NCI-H226 (cell line): ENCODE measurements around the gene C11orf68.
"Not testable (repeated sequence)": the region's sequence is repeated elsewhere in the genome, so short reads cannot be mapped to it uniquely, and the experiment has no call there.

Source experiments
- DNase-seq: peaks from one replicate; pipeline ENCODE4 v3.0.0-alpha.2; 2015

C11orf68 gene

DNA sequence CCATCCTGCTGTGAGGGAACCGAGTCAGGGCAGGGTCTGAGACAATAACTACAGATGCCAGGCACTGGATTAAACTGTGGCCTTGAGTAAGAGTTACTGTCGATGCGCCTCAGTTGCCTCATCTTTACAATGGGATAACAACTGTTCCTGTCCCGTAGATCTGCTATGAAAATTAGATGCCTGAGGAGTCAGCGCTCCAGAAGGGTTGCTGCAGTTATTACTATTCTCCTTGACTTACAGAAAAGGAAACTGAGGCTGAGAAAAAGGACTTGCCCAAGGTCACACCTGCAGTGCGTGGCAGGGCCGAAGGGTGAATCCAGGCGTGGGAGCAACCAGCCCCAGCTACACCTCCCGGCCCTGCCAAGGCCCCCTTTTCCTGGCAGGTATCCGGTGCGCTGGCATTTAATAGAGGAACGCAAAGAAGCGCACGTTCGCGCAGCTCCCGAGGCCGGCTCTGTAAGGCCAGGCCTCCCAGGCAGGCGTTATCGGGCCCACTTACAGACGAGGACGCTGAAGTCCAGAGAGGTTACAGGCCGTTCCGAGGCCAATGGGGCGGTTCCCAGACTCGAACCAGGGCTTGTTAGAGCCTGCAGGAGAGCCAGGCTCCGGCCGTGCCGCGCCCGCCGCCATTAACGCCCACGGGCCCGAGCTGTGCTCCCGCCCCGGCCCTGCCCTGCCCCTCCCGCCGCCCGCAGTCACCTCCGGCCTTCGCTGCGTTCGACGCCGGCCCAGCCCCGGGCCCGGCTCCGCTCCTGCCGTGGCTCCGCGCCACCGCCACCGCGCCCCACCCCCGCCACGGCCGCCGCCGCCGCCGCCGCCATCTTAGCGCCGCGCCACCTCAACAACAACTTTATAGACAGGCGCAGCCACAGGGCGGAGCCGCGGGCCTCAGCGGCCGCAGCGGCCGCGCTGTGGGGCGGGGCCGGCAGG, at the start of gene C11orf68:
Gene C11orf68, minus strand, starts transcription at position 852 of the 930 bp plus-strand sequence. Its CDS starts 31 bp downstream, at position 821.
- peak; percentile 59 for DNase-seq

- DNase-seq: no peak
Measured at GRCh38 chr11:65967329-65967934, 48.6 kb upstream of the C11orf68 start.

GRCh38 chr11:65965986-65966762, 47.3 kb upstream of the C11orf68 start:
- DNase-seq: no peak

- DNase-seq: no peak
Measured at GRCh38 chr11:65964906-65965305, 46.0 kb upstream of the C11orf68 start.

- no peak for DNase-seq
Measured at GRCh38 chr11:65962141-65962564, 43.3 kb upstream of the C11orf68 start.

DNA sequence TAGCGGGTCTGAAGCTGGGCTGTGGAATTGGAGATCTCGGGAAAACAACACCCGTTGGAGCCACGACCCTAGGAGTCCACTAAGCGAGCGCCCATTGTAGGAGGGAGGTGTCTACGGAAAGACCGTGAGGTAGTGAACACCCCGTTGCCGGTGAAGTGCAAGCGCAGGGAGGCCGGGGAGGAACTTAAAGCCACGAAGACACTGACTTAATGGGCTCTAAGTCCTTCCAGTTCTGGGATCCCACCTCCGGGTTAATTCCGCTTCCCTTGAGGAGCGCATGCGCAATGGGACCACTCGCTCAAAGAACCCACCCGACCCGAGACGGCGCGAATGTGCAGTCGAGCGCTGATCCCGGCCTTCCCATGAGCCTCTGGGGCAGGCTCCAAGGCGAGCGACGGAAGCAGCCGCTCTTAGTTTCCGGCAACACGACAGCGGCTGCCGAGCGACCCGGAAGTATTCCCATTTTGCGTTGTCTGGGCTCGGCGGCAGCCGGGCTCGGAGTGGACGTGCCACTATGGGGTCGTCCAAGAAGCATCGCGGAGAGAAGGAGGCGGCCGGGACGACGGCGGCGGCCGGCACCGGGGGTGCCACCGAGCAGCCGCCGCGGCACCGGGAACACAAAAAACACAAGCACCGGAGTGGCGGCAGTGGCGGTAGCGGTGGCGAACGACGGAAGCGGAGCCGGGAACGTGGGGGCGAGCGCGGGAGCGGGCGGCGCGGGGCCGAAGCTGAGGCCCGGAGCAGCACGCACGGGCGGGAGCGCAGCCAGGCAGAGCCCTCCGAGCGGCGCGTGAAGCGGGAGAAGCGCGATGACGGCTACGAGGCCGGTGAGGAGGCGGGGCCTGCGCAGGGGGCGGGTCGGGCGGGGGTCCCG, 42.6 kb upstream of the C11orf68 start, which contains the start of gene SART1:
Gene SART1, plus strand, starts transcription at position 468 of the 874 bp plus-strand sequence. Its CDS starts 47 bp downstream, at position 515.
- DNase-seq: peak; percentile 98

DNA sequence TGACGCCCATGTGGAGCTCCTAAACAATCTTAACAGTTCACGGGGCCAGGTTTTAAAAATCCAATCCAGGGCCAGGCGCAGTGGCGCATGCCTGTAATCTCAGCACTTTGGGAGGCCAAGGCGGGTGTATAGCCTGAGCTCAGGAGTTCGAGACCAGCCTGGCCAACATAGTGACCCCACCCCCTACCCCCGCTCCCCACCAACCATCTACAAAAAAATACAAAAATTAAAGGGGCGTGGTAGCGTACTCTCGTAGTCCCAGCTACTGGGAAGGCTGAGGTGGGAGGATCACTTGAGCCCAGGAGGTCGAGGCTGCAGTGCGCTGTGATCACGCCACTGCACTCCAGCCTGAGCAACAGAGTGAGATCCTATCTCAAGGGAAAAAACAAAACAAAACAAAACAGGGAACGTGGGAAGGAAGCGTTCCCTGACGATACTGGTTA, 42.0 kb upstream of the C11orf68 start:
- no peak for DNase-seq

GRCh38 chr11:65958774-65959420, 40.0 kb upstream of the C11orf68 start:
- no peak for DNase-seq

- no peak for DNase-seq
Measured at GRCh38 chr11:65958291-65958690, 39.4 kb upstream of the C11orf68 start.

DNA sequence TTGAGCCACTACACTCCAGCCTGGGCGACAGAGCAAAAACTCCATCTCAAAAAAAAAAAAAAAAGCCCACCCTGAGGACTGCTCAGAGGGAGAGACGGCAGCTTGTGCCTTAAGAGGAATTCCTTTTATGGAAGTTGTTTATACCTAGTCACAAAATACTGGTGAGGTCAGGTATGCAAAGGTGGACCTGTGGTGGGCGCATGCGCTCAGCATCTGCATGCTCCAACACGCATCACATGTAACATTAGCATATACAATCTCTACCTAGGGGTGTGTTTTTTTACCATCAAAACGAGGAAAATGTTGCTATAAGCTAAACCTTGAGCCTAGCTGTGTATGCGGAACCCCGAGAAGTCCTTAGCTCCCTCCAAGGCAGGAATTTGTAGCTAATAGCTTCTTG, 35.9 kb upstream of the C11orf68 start:
- no peak for DNase-seq

- DNase-seq: no peak
Measured at GRCh38 chr11:65953471-65953870, 34.6 kb upstream of the C11orf68 start.

DNA sequence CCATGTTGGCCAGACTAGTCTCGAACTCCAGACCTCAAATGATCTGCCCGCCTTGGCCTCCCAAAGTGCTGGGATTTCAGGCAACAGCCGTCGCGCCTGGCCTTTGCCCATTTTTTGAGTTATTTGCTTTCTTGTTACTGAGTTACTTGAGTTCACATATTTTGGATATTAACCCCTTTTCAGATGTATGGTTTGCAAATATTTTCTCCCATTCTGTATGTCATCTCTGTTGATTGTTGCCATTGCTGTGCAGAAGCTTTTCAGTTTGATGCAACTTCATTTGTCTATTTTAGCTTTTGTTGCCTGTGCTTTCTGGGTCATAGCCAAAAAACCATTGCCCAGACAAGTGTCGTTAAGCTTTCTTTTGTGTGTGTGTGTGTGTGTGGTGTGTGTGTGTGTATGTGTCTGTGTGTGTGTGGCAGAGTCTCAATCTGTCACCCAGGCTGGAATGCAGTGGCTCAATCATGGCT, 33.2 kb upstream of the C11orf68 start:
- DNase-seq: no peak

DNA sequence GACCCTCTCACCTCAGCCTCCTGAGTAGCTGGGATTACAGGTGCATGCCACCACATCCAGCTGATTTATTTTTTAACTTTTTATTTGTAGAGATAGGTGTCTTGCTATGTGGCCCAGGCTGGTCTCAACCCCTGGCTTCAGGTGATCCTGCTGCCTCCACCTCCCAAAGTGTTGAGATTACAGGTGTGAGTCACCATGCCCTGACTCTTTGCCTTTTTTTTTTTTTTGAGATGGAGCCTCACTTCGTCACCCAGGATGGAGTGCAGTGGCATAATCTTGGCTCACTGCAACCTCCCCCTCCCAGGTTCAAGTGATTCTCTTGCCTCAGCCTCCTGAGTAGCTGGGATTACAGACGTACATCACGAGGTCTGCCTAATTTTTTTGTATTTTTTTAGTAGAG, 32.8 kb upstream of the C11orf68 start:
- DNase-seq: not testable (repeated sequence)

DNA sequence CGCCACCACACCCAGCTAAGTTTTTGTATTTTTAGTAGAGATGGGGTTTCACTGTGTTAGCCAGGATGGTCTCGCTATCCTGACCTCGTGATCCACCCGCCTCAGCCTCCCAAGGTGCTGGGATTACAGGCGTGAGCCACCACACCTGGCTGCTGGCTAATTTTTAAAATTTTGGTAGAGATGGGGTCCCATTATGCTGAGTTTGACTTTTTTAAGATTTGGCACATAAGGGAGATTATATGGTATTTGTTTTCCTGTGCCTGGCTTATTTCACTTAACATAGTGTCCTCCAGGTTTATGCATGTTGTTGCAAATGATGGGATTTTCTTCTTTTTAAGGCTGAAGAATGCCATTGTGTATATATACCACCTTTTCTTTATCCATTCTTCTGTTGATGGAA, 31.8 kb upstream of the C11orf68 start:
- not testable (repeated sequence) for DNase-seq

- DNase-seq: no peak
Measured at GRCh38 chr11:65947603-65948125, 28.8 kb upstream of the C11orf68 start.

DNA sequence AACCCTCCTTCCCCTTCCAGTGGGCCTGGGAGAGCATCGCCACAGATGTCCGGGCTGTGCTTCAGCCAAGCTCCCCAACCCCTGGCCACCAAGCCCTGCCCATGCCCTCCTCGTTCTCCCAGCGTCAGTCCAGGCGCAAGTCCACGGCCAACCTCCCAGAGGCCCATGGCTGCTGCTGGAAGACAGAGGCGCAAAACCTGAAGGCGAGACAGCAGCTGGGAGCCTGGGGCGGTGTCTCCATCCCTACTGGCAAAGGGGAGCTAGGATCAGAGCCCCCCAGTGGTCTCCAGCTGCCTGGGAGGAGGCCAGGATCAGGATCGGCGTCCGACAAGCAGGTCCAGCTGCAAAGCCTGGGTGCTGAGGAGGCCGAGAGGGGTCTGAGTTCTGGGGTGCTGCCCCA, 28.3 kb upstream of the C11orf68 start:
- DNase-seq: no peak

GRCh38 chr11:65946655-65947054, 27.8 kb upstream of the C11orf68 start:
- DNase-seq: no peak

GRCh38 chr11:65945941-65946558, 27.2 kb upstream of the C11orf68 start:
- no peak for DNase-seq

- no peak for DNase-seq
Measured at GRCh38 chr11:65945430-65945911, 26.6 kb upstream of the C11orf68 start, which contains the start of gene TSGA10IP. Gene TSGA10IP (plus strand): TSS chr11:65945480. CDS start chr11:65945676, 196 bp downstream.

DNA sequence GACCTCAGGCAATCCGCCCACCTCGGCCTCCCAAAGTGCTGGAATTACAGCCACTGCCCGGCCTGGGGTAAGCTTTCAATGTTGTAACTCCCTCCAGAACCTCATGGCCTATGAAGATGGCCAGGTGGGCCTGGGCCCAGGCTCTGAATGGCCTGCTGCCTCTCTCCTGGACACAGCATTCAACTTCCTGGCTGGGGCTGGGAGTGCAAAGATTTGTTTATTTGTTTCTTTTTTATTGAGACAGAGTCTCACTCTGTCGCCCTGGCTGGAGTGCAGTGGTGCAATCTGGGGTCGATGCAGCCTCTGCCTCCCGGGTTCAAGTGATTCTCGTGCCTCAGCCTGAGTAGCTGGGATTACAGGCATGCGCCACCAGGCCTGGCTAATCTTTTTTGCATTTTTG, 25.9 kb upstream of the C11orf68 start:
- DNase-seq: no peak
